ENCODE measurements around the gene JPH2. TPM values are rescaled to one million over a fixed set of nuclear protein-coding genes. Genes with fewer than 3 reads are reported as not detected.
"Not testable (repeated sequence)": the region's sequence is repeated elsewhere in the genome, so short reads cannot be mapped to it uniquely, and the experiment has no call there.

The JPH2 gene
- total and polyA plus RNA-seq, 2 experiments from 2014 or later, result 0.16 to 1.1 TPM

DNA sequence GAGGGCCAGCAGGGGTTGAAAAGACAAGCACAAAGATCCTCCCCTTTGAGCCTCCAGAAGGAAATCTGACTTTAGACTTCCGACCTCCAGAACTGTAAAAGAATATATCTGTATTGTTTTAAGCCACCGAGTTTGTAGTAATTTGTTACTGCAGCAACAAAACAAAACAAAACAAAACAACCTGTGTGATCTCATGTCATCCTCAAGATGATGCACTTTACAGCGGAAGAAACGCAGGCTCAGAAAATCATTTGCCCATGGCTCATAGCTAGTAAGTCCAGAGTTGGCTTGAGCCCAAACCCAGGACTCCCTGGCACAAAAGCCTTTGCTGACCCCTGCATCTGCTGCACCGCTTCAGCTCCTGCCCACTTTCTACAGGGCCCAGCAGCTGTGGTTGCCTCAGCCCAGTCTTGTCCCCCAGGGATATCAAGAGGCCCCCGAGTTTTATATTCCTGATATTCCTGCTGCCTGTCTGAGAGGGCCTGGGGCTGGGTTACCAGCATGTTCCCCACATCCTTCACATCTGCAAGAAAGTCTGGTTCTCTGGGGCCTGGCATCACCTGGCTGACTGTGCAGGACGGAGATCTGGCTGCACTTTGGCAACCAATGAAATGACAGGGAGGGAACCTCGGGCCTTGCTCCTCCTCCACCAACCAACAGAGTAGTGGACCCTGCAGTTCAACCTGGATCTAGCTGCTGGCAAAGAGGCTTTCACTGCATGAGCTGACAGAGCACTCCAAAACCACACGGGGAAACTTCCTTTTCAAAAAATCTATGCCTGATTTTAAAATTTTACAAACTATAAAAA is 56.9 kb downstream of the JPH2 start (continued):
- no peak for TF ChIP-seq REST (IDR thresholded peaks at IDR 0.05; ENCODE audit: unreplicated experiment)
- no peak for TF ChIP-seq JUNB (IDR thresholded peaks at IDR 0.05; ENCODE audit: unreplicated experiment)
- no peak for TF ChIP-seq EZH2phosphoT487 (IDR thresholded peaks at IDR 0.05; ENCODE audit: unreplicated experiment)
- no peak for TF ChIP-seq NANOG (IDR thresholded peaks at IDR 0.05; ENCODE audit: borderline replicate concordance)

DNA sequence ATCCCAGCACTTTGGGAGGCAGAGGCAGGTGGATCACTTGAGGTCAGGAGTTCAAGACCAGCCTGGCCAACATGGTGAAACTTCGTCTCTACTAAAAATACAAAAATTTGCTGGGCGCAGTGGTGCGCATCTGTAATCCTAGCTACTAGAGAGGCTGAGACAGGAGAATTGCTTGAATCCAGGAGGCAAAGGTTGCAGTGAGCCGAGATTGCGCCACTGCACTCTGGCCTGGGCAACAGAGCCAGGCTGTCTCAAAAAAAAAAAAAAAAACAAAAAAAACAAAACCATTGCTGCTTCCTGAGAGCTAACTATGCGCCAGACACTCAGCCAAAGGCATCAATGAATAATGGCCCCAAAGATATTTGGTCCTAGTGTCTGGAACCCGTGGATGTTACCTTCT is 57.7 kb downstream of the JPH2 start:
- not testable (repeated sequence) for DNase-seq (ENCODE audit: low spot score); H3K27ac Mint-ChIP-seq; ATAC-seq; H3K9me2 ChIP-seq (ENCODE audit: insufficient read depth); H3K4me3 ChIP-seq; H3K79me2 ChIP-seq (replicated peaks; ENCODE audit: insufficient read depth); H3K4me3 Mint-ChIP-seq; H4K20me1 ChIP-seq (replicated peaks; ENCODE audit: insufficient read depth); H3K27me3 ChIP-seq (ENCODE audit: insufficient read depth); H2AFZ ChIP-seq; H3K4me2 ChIP-seq; H3K36me3 ChIP-seq (ENCODE audit: insufficient read depth); H3F3A ChIP-seq (replicated peaks; ENCODE audit: low read depth); H3K4me1 Mint-ChIP-seq; H3K27ac ChIP-seq (ENCODE audit: low read depth); H3K27me3 Mint-ChIP-seq (ENCODE audit: insufficient read depth, low read depth, poor library complexity); H3K9me3 Mint-ChIP-seq; H3K36me3 Mint-ChIP-seq (ENCODE audit: low read depth); H3K4me1 ChIP-seq (ENCODE audit: insufficient read depth)

DNA sequence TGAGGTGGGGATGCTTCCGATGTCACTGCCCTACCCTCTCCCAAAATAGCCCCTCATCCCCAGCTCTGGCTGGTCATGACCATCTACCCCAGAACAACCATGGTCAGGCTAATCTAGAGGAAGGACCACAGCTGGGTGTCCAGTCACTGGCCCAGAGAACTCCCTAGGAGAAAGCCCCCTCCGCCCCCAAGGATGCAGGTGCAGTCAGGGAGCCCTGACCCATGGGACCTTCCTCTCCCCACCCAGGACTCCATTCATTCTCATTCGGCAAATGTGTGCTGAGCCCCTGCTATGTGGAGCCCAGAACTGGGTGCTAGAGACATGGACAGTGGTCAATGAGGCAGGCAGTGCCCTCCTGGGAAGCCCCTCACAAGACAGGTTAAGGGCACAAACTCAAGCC is 60.5 kb downstream of the JPH2 start:
- Histone ChIP-seq H3K79me2 (replicated peaks; ENCODE audit: insufficient read depth) (no peaks in the 10 kb centered on the region), H2AFZ (no peak overlapping the region), H3K27me3 (ENCODE audit: insufficient read depth) (no peaks in the 10 kb centered on the region), H3K36me3 (ENCODE audit: insufficient read depth) (no peaks in the 10 kb centered on the region), H3K4me2 (no peak overlapping the region), H3K27ac (ENCODE audit: low read depth) (no peak overlapping the region), H3K4me1 (ENCODE audit: insufficient read depth) (no peaks in the 10 kb centered on the region), H4K20me1 (replicated peaks; ENCODE audit: insufficient read depth) (no peaks in the 10 kb centered on the region), H3K9me2 (ENCODE audit: insufficient read depth) (no peaks in the 10 kb centered on the region), H3F3A (replicated peaks; ENCODE audit: low read depth) (no peaks in the 10 kb centered on the region), H3K4me3 (no peak overlapping the region)
- H3K4me3 Mint-ChIP-seq, result no peak overlapping the region
- H3K27me3 Mint-ChIP-seq (ENCODE audit: insufficient read depth, low read depth, poor library complexity), result peaks cover 3% of the 10 kb centered on the region
- DNase-seq (ENCODE audit: low spot score), result no peak
- no peaks in the 10 kb centered on the region for H3K36me3 Mint-ChIP-seq (ENCODE audit: low read depth)
- H3K27ac Mint-ChIP-seq, result no peak overlapping the region
- H3K9me3 Mint-ChIP-seq, result no peaks in the 10 kb centered on the region
- ATAC-seq, result no peak
- no peaks in the 10 kb centered on the region; the same call in 1 of the 3 replicates for H3K4me1 Mint-ChIP-seq
- no peak for TF ChIP-seq JUNB (IDR thresholded peaks at IDR 0.05; ENCODE audit: unreplicated experiment)
- TF ChIP-seq, protein P1, sequence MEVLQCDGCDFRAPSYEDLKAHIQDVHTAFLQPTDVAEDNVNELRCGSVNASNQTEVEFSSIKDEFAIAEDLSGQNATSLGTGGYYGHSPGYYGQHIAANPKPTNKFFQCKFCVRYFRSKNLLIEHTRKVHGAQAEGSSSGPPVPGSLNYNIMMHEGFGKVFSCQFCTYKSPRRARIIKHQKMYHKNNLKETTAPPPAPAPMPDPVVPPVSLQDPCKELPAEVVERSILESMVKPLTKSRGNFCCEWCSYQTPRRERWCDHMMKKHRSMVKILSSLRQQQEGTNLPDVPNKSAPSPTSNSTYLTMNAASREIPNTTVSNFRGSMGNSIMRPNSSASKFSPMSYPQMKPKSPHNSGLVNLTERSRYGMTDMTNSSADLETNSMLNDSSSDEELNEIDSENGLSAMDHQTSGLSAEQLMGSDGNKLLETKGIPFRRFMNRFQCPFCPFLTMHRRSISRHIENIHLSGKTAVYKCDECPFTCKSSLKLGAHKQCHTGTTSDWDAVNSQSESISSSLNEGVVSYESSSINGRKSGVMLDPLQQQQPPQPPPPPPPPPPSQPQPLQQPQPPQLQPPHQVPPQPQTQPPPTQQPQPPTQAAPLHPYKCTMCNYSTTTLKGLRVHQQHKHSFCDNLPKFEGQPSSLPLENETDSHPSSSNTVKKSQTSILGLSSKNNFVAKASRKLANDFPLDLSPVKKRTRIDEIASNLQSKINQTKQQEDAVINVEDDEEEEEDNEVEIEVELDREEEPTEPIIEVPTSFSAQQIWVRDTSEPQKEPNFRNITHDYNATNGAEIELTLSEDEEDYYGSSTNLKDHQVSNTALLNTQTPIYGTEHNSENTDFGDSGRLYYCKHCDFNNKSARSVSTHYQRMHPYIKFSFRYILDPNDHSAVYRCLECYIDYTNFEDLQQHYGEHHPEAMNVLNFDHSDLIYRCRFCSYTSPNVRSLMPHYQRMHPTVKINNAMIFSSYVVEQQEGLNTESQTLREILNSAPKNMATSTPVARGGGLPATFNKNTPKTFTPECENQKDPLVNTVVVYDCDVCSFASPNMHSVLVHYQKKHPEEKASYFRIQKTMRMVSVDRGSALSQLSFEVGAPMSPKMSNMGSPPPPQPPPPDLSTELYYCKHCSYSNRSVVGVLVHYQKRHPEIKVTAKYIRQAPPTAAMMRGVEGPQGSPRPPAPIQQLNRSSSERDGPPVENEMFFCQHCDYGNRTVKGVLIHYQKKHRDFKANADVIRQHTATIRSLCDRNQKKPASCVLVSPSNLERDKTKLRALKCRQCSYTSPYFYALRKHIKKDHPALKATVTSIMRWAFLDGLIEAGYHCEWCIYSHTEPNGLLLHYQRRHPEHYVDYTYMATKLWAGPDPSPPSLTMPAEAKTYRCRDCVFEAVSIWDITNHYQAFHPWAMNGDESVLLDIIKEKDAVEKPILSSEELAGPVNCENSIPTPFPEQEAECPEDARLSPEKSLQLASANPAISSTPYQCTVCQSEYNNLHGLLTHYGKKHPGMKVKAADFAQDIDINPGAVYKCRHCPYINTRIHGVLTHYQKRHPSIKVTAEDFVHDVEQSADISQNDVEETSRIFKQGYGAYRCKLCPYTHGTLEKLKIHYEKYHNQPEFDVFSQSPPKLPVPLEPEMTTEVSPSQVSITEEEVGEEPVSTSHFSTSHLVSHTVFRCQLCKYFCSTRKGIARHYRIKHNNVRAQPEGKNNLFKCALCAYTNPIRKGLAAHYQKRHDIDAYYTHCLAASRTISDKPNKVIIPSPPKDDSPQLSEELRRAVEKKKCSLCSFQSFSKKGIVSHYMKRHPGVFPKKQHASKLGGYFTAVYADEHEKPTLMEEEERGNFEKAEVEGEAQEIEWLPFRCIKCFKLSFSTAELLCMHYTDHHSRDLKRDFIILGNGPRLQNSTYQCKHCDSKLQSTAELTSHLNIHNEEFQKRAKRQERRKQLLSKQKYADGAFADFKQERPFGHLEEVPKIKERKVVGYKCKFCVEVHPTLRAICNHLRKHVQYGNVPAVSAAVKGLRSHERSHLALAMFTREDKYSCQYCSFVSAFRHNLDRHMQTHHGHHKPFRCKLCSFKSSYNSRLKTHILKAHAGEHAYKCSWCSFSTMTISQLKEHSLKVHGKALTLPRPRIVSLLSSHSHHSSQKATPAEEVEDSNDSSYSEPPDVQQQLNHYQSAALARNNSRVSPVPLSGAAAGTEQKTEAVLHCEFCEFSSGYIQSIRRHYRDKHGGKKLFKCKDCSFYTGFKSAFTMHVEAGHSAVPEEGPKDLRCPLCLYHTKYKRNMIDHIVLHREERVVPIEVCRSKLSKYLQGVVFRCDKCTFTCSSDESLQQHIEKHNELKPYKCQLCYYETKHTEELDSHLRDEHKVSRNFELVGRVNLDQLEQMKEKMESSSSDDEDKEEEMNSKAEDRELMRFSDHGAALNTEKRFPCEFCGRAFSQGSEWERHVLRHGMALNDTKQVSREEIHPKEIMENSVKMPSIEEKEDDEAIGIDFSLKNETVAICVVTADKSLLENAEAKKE (CRISPR knock-in tag; IDR thresholded peaks at IDR 0.05), result no peak
- TF ChIP-seq STAT1 (IDR thresholded peaks at IDR 0.05; ENCODE audit: unreplicated experiment), result no peak
- no peak for TF ChIP-seq CREB1 (CRISPR knock-in tag; IDR thresholded peaks at IDR 0.05; ENCODE audit: low read depth)
- TF ChIP-seq CTCF (conservative IDR thresholded peaks at IDR 0.05; ENCODE audit: low read depth in 2 of 2), result no peak

All from GM23338 (cell line).